BE2C (cell line): ENCODE results near the gene PMF1. TPM values are rescaled to one million over a fixed set of nuclear protein-coding genes. Genes with fewer than 3 reads are reported as not detected.
A peak's percentile ranks its signal among the peaks of the same experiment; 100 is the strongest.

Experiments
- DNase-seq: peaks from one replicate; pipeline ENCODE4 v3.0.0-alpha.2; 2020
- H3K27me3 ChIP-seq: fragments of 250-450 bp; sonication (Bioruptor Pico); 2 replicates; pipeline ENCODE4 v1.5.1; 2020; ENCODE audit warnings: mild to moderate bottlenecking
- H3K36me3 ChIP-seq: fragments of 250-450 bp; sonication (Bioruptor Pico); 2 replicates; pipeline ENCODE4 v1.5.1; 2020; ENCODE audit warnings: mild to moderate bottlenecking
- H3K4me1 ChIP-seq: fragments of 250-450 bp; sonication (Bioruptor Pico); 2 replicates; pipeline ENCODE4 v1.5.1; 2020
- H3K4me3 ChIP-seq: 2 replicates; pipeline ENCODE4 v1.5.1; 2011; ENCODE audit warnings: low read depth, low read length
- H3K9me3 ChIP-seq: fragments of 250-450 bp; sonication (Bioruptor Pico); 2 replicates; pipeline ENCODE4 v1.5.1; 2020
- polyA plus RNA-seq: library from polyadenylated mRNA; unstranded; fragments of >200 nt; gene quantifications from one replicate; pipeline ENCODE4 v1.2.1, GENCODE V29; 2012; ENCODE audit warnings: low read depth, missing spikeins; ENCODE audit not compliant: insufficient read length, insufficient read depth
- TF ChIP-seq, protein P1 (sequence below): IDR thresholded peaks from 2 replicates; pipeline ENCODE4 v1.5.1; 2012; ENCODE audit warnings: mild to moderate bottlenecking, low read depth, low read length

Gene PMF1, protein sequence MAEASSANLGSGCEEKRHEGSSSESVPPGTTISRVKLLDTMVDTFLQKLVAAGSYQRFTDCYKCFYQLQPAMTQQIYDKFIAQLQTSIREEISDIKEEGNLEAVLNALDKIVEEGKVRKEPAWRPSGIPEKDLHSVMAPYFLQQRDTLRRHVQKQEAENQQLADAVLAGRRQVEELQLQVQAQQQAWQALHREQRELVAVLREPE
- polyA plus RNA-seq: 107 TPM

DNA sequence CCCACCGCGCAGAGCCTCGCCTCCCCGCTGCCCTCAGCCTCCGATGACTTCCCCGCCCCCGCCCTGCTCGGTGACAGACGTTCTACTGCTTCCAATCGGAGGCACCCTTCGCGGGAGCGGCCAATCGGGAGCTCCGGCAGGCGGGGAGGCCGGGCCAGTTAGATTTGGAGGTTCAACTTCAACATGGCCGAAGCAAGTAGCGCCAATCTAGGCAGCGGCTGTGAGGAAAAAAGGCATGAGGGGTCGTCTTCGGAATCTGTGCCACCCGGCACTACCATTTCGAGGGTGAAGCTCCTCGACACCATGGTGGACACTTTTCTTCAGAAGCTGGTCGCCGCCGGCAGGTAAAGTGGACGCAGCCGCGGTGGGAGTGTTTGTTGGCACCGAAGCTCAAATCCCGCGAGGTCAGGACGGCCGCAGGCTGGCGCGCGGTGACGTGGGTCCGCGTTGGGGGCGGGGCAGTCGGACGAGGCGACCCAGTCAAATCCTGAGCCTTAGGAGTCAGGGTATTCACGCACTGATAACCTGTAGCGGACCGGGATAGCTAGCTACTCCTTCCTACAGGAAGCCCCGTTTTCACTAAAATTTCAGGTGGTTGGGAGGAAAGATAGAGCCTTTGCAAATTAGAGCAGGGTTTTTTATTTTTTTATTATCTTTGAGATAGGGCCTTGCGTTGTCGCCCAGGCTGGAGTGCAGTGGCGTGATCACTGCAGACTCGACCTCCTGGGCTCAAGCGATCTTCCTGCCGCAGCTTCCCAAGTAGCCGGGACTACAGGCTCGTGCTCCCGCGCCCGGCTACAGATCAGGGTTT, at the start of gene PMF1:
Gene PMF1, plus strand, starts transcription at position 175 of the 811 bp plus-strand sequence. Its CDS starts 9 bp downstream, at position 184.
- H3K36me3 ChIP-seq: peaks cover 26% of the 10 kb centered on the region
- H3K9me3 ChIP-seq: no peaks in the 10 kb centered on the region
- H3K4me3 ChIP-seq: peak within 1 kb of the TSS; percentile 96
- TF ChIP-seq, protein P1, sequence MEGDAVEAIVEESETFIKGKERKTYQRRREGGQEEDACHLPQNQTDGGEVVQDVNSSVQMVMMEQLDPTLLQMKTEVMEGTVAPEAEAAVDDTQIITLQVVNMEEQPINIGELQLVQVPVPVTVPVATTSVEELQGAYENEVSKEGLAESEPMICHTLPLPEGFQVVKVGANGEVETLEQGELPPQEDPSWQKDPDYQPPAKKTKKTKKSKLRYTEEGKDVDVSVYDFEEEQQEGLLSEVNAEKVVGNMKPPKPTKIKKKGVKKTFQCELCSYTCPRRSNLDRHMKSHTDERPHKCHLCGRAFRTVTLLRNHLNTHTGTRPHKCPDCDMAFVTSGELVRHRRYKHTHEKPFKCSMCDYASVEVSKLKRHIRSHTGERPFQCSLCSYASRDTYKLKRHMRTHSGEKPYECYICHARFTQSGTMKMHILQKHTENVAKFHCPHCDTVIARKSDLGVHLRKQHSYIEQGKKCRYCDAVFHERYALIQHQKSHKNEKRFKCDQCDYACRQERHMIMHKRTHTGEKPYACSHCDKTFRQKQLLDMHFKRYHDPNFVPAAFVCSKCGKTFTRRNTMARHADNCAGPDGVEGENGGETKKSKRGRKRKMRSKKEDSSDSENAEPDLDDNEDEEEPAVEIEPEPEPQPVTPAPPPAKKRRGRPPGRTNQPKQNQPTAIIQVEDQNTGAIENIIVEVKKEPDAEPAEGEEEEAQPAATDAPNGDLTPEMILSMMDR: no peak
- DNase-seq: peak; percentile 99
- H3K27me3 ChIP-seq: no peaks in the 10 kb centered on the region
- H3K4me1 ChIP-seq: peaks cover 3% of the 10 kb centered on the region; the same call in 1 of the 2 replicates

DNA sequence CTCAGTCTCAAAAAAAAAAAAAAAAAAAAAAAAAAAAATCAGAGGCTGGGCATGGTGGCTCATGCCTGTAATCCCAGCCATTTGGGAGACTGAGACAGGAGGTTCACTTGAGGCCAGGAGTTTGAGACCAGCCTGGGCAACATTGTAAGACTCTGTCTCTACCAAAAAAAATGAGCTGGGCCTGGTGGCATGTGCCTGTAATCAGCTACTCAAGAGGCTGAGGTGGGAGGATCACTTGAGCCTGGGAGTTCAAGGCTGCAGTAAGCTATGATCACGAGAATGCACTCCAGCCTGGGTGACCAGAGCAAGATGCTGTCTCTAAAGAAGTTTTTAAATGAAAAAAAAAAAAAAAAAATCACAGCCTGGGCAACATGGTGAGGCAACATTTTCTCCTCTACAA, 49.1 kb upstream of the PMF1 start:
- Histone ChIP-seq H3K4me3 (no peak overlapping the region), H3K27me3 (no peaks in the 10 kb centered on the region), H3K36me3 (no peaks in the 10 kb centered on the region), H3K4me1 (peaks cover 16% of the 10 kb centered on the region), H3K9me3 (no peaks in the 10 kb centered on the region)
- TF ChIP-seq, protein P1: no peak
- DNase-seq: no peak

DNA sequence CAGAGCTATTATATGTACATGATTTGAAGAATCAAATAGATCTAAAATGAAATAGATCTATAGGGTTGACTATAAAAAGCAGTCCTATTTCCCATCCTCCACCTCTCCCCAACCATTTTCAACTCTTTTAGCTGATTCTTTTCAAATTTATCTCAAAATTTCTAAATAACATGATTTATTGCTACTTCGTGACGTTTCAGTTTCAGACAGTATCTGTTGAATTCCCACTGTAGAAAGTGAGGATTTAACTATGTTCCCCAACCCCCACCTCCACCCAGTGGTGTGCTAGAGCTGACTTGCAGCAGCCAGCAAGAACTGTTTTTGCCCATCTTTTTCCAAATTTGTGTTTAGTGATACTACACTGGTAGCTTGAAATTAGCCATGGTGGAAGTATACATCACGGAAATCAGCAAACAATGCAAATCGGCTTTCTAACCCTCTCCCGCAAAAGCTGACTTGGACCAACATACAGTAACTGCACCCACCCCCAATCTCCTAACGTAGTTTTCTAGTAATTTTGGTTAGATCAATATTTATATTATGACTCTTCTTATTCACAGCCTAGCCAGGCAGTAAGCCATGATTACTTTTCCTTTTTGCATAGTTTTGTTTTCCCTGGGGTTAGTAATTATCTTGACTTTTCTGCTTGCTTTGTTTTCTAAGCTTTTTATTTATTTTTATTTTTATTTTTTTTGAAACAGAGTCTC, 48.5 kb upstream of the PMF1 start:
- Histone ChIP-seq H3K27me3 (no peaks in the 10 kb centered on the region), H3K4me3 (no peak overlapping the region), H3K4me1 (peaks cover 16% of the 10 kb centered on the region), H3K9me3 (no peaks in the 10 kb centered on the region), H3K36me3 (no peaks in the 10 kb centered on the region)
- TF ChIP-seq, protein P1: no peak
- DNase-seq: no peak

DNA sequence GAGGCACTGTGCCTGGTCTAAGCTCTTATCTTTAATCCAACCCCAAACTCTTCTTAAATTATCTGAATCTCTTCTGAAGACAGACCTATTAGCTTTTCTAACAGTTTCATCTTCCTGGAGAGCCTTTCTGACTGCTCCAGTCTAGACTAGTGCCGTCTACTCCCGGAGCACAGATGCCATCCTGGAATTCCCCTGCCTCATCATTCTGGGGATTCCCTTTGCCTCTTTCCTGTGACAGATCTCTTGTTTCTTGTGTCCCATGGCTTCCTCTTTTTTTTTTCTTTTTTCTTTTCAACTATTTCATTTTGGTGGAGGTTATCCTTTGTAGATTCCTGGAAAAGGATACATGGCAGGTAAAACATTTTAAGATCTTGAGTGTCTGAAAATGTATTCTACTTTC, 47.7 kb upstream of the PMF1 start:
- no peaks in the 10 kb centered on the region for H3K27me3 ChIP-seq
- no peaks in the 10 kb centered on the region; the same call in 1 of the 2 replicates for H3K9me3 ChIP-seq
- H3K4me1 ChIP-seq: peaks cover 16% of the 10 kb centered on the region
- H3K4me3 ChIP-seq: no peak overlapping the region
- H3K36me3 ChIP-seq: no peaks in the 10 kb centered on the region
- DNase-seq: no peak
- TF ChIP-seq, protein P1: no peak

DNA sequence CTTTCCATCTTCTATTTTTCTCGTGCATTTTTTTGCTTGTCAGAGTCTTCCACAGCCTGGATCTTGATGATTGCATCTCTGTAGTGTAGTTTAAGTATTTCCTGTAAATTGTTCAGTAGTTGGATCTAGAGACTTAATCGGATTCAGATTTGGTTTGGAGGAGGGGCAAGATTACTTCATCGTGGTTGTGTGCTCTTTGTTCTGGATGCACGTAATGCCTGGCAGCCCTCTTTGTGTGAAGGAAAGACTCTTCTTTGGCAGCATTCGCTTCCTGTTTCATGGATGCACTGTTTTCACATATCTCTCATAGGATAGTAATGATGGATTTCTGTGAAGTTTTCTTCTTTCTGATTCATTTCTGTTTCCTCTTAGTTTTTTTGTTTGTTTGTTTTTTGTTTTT, 45.3 kb upstream of the PMF1 start:
- no peaks in the 10 kb centered on the region; the same call in 1 of the 2 replicates for H3K9me3 ChIP-seq
- peaks cover 4% of the 10 kb centered on the region; the same call in 1 of the 2 replicates for H3K4me1 ChIP-seq
- no peak overlapping the region for H3K4me3 ChIP-seq
- no peaks in the 10 kb centered on the region for H3K27me3 ChIP-seq
- no peak for DNase-seq
- TF ChIP-seq, protein P1: no peak
- no peaks in the 10 kb centered on the region for H3K36me3 ChIP-seq
